Mucosa of gallbladder (tissue), 1 donor: ENCODE measurements around the gene PARK7. TPM values are rescaled to one million over a fixed set of nuclear protein-coding genes. Genes with fewer than 3 reads are reported as not detected.

ENCODE experiments used
- DNase-seq: peaks from one replicate; pipeline ENCODE4 v3.0.0-alpha.2; 2020; ENCODE audit warnings: low spot score
- total RNA-seq: library from RNA; stranded (reverse); gene quantifications from one replicate; pipeline ENCODE4 v1.2.1, GENCODE V29; 2021
- donor health status: DM: no; HTN: no; CAD: no.

PARK7 gene
- total RNA-seq, 1 donor from 2014 or later: 261 TPM

DNA sequence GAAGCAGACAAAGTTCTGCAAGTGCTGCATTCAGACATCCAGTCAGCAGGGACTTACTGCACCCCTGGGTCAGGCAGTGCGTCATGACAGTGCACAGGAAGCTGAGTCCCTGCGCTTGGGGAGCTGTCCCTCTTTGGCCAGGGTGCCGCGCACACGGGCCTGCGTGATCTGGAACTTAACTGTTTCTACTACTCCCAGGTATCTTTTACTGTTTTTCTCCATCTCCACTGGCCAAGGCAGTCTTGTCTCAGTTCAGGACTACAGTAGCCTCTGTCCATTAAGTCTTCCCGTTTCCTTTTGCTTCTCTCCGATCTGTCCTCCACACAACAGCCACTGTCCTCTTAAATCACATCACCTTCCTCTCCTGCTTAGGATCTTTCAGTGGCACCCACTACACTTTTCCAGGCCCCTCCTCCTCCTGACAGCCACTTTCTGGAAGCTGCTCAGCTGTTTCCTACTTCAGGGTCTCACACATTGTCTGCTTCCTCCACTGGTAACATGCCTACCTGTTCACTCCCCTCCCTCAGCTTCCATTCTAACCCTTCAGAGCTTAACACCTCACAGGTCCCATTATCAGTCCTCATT, 48.7 kb downstream of the PARK7 start:
- DNase-seq: no peak

DNA sequence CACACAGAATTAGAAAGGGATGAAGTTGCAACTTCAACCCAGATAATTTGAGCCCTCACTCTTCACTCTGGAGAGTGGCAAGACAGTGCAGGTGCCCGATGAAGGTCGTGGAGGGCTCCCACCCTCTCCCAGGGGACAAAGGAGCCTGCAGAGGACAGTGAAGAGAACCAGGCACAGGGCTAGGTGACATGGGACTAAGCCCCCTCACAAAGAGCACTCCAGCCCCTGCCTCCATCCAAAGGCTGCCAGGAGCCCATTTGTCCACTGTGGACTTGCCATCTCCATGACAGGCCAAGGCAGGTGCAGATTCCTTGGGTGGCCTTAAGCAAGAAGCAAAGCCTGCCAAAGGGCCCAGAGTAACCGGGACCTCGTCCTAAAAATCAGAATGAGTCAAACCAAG, 49.5 kb downstream of the PARK7 start:
- no peak for DNase-seq

DNA sequence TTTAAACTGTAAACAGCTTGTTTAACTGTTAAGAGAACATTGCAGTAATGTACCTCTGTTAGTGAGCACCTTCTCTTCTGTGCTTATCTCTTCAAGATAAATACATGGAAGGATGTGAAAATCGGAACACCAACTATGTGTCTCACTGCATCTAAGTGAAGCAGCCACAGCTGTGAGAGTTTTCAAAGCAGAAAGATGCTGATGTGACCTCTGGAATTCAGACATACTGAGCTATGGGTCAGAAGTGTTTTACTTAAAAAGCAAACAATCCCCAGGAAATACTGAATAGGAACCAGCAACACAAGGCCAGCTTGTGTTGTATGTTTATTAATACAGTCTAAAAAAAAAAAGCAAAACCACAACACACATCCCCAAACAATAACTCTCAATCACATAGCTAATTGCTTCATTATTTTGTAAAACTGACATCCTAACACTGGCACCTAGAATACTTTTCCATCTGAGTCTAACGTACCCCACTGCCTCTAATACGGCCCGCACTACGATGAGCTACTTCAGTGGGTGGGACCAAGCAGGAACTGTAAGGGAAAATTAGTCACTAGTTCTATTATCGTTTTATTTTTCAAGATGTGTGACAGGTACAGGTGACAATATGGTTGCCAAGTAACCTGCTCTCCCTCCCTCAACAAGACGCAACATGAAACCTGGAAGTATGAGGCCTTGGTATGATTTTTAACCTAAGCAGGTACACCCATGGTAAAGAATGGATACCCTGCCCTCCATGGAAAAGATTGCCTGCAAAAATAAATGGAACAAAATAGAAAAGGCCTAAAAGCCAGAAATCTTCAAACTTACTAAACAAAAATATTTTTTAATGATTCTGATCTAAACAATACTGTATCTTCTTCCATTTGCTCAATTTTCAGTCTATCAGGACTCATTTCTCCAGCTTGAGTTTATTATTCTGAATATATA, 50.7 kb downstream of the PARK7 start:
- DNase-seq: no peak

DNA sequence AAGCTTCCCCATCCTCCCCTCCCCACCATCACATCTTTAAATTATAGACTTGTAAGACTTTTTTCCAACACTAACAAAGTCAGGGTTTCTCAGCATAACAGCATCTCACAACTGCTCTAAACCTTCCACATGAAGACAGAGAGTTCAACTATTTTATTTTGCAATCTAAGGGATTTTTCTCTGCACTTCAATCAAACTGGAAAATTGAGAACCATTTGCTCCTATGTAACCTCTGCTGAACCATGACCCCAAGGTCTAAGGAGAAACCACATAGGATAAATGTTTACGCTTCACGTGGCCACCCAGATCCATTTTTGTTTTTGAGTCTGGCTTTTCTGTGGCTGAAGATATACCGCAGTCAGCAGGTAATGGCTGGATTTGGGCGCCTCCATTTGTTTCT, 51.4 kb downstream of the PARK7 start:
- DNase-seq: no peak

DNA sequence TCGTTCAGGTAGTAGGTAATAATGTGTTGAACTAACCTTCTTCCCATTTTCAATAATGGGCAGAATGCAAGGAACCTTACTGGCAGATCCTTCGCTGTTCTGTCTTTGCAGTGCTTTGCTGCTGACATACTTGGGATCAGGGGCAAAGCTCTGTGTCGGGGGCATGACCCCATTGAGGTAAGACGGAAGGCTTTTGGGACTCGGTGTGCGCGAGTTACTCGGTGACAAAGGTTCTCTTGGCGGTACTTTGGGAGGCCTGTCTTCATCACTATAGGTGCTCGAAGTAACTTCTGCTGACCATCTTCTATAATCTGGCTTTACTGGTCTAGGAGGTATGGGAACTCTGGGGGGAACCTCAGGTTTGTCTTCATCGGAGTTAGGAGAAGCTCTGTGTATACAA, 51.9 kb downstream of the PARK7 start:
- no peak for DNase-seq

DNA sequence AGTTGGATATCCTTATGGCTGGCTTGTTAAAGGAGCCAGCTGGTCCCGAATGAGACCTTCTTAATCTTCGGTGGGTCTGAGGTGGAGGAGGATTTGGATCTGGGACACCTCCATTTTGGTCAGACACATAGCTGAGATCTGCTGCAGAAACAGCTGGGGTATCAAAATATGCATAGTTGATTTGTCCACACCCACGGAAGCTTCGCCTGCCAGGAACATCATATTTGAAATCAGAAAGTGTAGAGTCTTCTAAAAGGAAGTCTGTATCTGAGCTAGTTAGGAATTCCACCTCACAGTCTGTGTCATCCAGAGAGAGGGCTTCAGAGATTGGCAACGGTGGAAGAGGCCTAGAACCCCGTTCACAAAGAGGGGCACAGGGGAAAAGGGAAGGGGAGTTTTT, 52.3 kb downstream of the PARK7 start:
- DNase-seq: no peak

DNA sequence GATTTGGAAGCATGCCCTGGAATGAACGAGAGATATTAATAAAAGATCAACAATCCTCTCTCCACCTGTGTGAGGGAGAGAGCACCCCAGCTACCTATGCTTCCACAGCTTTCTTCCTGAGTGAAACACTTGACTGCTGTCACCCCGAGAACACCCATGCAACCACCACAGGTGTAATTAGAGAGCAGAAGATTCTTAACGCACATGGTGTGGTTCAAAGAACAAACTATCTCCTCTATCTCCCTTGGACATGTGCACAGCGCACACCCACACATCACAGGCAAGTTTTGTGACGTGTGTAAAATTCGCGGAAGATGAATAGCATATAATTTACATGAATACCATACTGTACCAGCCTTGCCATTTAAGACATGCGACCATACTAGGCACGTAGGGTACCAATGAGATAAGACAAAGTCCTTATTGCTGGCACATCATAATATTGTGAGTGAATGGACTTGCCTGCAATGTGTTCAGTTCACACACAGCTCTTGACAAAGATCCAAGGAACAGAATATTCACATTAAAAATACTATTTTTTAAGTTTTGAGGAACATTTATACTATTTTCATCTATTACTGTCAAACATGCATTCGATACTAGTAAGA, 53.0 kb downstream of the PARK7 start:
- no peak for DNase-seq

DNA sequence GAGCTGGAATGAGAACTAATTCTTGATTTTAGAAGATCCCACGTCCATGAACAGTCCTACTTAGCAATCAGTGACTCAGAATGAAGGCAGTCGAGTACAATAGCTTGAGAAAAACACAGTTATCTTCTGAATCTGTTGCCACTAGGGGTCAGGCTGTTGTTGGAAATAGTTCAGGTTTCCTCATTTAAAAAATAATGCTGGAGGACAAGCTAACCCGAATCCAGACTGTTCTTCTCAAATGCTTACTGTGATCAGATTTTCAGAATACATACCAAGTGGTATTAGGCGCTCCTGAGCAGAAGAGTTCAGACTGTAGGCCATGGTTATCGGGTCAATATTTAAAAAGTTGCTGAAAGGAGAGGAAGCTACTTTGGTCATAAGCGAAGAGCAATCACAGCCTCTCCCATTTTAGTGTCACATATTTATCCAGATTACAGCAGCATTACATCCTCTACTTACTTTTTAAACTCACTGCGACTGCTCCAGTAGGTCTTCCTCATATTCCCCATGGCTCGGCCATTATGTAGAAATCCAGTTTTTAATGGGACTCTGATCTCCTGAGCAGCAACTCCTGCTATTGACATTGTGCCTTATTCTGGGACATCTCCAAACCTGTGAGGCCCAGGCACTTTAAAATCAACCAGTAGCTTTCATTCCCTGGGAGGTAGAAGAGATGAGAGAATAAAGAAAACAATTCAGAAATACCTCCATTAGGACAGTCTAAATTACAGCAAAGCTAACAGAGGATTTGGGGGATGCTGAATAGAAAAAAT, 53.7 kb downstream of the PARK7 start:
- DNase-seq: peak; percentile 70

DNA sequence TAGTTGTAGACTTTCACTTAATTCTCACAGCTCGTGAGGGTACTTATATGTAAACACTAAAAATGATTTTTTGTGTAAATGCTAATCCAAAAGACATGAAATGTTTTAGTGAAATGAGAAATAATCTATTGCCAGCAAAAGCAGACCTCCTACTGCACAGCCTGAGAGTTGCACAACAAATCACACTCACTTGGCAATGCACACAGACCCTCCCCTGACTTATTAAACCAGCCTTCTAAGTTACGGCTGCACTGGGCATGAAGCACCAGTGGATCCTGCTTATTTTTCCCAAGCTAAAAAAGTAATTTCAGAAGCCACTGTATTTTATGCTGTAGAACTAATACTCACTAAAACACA, 54.3 kb downstream of the PARK7 start:
- DNase-seq: no peak

DNA sequence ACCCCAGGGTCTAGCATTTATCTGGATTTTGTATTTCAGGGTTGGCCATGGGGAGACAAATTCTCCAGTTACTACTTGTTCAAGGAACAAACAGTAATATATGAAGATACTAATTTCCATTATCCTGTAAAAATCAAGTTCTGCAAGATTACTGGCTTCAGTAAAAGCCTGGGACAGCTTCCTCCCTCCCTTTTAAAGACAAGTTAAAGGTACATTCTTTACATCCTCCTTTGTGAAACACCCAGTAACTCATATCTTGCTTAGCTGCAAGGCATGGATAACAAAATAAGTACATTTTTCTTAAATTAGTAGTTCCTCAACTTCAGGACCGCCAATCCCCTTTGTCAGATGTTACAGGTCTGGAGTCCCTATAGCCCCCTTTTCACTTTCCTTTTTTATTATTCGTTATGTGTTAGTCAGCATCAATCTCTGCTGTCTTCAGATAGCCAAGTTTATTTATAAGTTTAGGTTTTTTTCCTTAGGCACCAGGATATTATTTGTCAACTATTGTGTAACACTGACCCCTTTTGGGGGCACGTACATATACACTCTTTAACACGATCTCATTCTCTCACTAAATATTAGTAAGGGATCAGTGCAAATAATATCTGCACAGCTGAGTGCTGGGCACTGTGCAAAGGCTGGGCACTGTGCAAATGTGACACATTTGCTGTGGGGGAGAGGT, 54.8 kb downstream of the PARK7 start:
- DNase-seq: no peak

DNA sequence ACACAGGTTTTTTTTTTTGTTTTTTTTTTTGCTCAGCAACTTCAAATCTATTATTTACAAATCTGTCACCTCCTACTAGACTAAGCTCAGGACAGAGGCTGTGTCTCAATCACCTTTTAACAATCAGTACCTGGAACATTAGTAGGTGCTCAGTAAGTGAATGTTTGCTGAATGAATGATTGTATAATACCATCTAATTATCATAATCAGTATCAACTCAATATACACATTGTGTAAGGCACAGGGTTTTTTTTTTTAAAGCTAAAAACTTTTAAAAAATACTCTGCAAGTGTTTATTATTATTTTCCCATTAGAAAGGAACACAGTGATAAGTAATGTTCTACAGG, 55.4 kb downstream of the PARK7 start:
- DNase-seq: no peak

DNA sequence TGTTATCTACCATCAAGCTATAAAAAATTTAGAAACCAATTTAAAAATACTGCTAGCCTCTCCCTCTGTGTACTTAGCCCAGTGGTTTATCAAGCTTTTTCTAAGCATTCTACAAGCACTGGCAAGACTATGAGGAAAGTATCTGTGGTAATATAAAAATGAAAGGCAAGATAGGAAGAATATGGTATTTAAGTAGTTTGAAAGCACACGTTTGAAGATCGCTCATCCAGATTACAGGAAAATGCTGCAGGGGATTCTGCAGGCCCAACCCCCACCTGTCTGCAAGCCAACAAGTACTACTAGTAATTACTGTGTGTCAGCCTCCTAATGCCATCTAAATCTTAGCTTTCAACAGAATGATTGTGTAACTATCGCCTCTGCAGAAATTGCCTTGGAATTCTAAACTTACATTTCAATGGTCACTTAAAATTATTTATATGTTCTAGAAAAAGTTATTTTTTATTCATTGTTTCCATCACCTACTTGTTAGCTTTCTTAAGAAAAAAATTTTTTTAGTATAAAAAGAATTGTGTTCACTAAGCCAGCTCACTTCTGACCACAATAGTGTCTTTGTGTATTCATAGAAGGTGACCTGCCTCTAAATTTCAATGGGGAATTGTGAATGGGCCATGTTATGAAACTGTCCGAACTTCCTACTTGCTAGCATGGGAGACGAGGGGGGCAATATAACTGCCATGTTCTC, 56.1 kb downstream of the PARK7 start:
- DNase-seq: no peak

DNA sequence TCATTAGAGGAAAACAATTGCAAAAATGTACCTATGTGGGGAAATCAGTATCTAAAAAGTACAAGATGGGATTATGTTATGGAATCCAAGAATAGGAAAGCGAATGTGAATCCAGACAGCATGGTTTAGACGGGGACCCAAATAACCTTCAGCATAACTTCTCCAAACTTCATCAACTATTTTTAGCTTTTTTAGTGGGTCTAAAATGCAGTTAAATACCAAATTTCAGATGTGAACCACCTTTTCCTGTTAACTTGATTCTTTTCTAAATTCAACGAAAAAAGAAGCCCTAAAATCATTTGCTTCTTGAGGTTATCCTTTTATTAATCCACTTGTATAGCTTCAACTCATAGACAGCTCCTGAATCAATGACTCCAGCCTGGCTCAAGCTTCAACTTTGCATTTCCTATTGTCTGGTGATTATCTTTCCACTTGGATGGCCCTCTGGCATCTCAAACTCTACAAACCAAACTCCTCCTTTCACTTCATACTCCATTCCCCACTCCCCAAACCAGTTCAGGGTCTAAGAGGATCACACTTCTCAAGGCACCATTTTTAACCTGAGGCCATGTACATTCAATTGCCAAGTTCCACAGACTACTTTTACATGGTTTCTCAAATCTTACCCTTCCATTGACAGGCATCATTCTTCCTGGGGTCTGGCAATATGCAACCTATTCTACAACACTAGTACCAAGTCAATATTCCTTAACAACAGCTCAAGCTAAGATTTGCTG, 57.1 kb downstream of the PARK7 start:
- DNase-seq: no peak

DNA sequence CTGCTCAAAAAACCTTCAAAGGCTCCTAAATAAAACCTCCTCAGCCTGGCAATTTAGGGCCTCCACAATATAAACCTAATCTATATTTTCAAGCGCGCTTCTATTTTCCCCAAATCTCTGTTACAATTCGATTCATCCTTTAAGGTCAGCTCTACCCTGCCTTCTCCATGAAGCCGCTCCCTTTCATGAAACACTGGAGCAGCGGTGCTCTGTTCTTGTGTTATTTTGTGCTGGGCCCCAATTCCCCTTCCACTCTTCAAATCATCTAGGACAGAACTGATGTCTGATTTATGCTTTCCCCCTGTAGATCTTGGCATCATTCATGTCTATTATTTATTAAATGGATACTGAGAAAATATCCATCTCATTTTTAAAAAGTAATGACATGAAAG, 57.7 kb downstream of the PARK7 start:
- no peak for DNase-seq

DNA sequence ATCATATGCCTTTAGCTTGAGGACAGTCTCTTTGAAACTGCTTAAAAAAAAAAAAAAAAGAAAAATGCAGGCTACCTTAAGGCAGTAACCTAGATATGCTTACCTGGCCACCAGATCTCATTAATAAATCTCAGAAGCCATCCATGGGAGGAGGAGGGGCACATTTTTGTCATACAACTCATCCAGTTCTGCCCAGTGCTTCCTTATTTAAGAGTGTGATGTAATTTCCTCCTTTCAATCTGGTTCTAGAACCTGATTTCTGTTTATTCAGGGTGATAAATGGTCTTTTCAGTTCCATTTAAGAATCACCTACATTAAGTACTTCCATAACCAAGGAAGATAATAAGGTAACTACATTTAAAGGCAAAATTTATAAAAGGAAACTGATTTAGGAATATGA, 58.5 kb downstream of the PARK7 start:
- peak; percentile 76 for DNase-seq

DNA sequence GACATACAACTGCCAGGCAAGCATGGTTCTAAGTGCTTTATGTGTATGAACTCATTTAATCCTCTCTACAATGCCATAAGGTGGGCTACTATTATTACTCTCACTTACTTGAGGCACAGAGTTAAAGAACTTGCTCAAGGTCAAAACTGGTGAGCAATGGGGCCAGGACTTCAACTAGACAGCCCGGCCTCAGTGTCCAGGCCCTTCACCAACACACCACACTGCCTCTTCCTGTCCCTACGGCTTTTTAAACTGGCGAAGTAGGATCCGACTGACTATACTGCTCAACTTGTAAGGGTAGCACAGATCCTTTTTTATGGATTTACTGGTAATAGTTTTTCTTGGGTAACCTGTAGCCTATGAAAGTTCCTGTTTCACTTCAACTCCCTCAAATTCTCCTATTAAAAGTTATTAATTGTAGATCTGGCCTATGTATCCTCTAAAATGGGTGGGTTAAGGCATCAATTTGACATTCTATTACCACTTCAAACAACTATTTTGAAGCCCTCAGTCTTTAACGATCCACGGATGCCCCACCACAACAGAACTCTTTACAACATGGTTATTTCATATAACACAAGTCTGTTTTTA, 60.3 kb downstream of the PARK7 start:
- DNase-seq: no peak

DNA sequence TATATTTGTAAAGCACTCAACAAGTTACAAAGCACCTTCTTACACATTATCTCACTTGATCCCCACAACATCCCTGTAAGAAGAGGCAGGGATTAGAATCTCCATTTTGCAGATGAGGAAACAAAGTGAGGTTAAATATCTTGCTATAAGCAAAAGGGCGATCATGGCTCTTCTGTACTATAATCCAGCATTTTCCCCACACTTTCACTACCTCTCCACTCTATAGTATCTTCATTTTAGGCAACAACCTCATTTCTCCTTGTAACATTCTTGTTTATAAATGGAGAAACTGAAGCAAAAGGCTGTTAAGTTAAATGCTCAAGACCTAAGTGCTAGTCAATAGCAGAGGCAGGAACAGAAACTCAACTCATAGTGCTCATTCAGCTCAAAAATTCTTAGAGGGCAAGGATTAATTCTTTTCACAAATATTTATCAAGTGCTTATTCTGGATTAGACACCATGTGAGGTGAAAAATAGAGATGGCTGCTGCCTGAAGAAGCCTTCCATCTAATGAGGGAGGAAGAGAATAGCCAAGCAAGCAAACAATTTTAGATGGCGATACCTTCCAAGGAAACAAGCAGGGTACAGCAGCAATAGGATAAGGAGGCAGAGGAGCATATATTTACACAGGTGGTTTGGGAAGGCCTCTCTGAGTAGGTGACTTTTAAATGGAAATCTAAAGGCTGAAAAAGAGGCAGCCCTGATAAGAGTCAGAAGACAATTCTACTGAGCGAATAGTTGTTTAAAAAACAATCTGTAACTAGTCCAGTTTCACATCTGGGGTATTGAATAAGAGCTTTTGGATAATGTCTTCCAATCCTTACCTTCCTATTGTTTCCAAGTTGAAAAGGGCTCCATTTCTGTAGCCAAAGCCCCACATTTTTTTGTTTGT, 61.1 kb downstream of the PARK7 start:
- DNase-seq: no peak

DNA sequence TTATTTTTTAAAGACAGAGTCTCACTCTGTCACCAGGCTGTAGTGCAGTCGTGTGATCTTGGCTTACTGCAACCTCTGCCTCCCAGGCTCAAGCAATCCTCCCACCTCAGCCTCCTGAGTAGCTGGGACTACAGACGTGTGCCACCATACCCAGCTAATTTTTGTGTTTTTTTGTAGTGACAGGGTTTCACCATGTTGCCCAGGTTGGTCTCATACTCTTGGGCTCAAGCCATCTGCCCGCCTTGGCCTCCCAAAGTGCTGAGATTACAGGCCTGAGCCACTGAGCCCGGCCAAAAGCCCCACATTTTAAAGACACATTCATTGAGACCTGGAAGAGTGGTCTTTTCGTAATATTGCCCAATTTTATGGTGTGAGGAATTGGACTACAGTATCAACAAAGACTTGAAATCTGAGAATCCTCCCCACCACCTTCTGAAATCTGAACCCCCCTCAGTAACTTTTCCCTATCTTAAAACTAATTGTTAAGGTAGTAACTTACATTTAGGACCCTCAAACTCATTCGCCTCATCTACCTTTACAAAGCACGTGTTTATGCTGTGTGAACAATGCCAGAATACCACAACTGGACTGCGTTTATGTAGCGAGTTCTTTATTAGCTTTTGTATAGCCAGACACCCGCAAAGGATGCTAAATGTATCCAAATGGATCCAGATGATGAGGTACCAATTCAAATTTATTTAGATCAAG, 61.9 kb downstream of the PARK7 start:
- DNase-seq: no peak

DNA sequence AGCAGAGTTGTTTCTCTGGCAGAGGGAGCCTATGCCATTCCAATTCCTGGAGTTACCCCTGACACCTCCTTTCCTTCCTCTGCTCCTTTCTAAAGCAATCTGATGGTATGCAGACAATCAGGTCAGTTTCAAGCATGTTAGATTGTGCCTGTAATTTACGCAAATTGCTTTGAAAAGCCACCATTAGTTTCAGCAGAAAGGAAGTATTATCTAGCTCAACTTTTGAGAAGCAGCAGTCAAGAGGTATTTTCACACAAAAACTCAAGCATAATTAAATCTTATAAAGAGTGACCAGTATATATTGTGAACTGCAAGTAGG, 62.4 kb downstream of the PARK7 start:
- DNase-seq: no peak
